Astrocyte (in vitro differentiated cells and primary cell): ENCODE results near the gene NAA10. TPM values are rescaled to one million over a fixed set of nuclear protein-coding genes. Genes with fewer than 3 reads are reported as not detected.

ENCODE experiments used
- DNase-seq: peaks from one replicate; pipeline ENCODE4 v3.0.0-alpha.2; 2010; ENCODE audit warnings: low read depth
- FAIRE-seq: peaks from 2 replicates; lab custom pipeline; 2011; peaks lifted over from hg19 to GRCh38; lab: Jason Lieb, UNC
- H2AFZ ChIP-seq: 2 replicates; pipeline ENCODE4 v1.6.0; 2012; ENCODE audit warnings: low read depth, low read length, inconsistent platforms
- H3K27ac ChIP-seq: 2 replicates; pipeline ENCODE4 v1.5.1; 2011; ENCODE audit warnings: low read depth, low read length, inconsistent platforms
- H3K27me3 ChIP-seq: 2 replicates; pipeline ENCODE4 v1.6.0; 2011; ENCODE audit warnings: low read length, inconsistent platforms; ENCODE audit not compliant: insufficient read depth
- H3K36me3 ChIP-seq: 2 replicates; pipeline ENCODE4 v1.5.1; 2011; ENCODE audit warnings: low read length, inconsistent platforms; ENCODE audit not compliant: insufficient read depth
- H3K4me1 ChIP-seq: 2 replicates; pipeline ENCODE4 v1.5.1; 2011; ENCODE audit warnings: low read length, inconsistent platforms; ENCODE audit not compliant: insufficient read depth
- H3K4me2 ChIP-seq: 2 replicates; pipeline ENCODE4 v1.6.0; 2012; ENCODE audit warnings: low read length, inconsistent platforms
- H3K4me3 ChIP-seq: 2 replicates; pipeline ENCODE4 v1.5.1; 2011; ENCODE audit warnings: low read depth, mild to moderate bottlenecking, low read length, inconsistent platforms; ENCODE audit not compliant: insufficient read depth
- H3K79me2 ChIP-seq: 2 replicates; pipeline ENCODE4 v1.6.0; 2012; ENCODE audit warnings: mild to moderate bottlenecking, low read length, inconsistent platforms; ENCODE audit not compliant: insufficient read depth
- H3K9ac ChIP-seq: 2 replicates; pipeline ENCODE4 v1.6.0; 2012; ENCODE audit warnings: mild to moderate bottlenecking, low read length, inconsistent platforms
- H3K9me3 ChIP-seq: 2 replicates; pipeline ENCODE4 v1.5.1; 2012; ENCODE audit warnings: low read depth, mild to moderate bottlenecking, low read length, inconsistent platforms; ENCODE audit not compliant: insufficient read depth
- H4K20me1 ChIP-seq: 2 replicates; pipeline ENCODE4 v1.6.0; 2012; ENCODE audit warnings: low read length, inconsistent platforms; ENCODE audit not compliant: insufficient read depth
- H3K27ac Mint-ChIP-seq: one replicate; pipeline ENCODE4 v1.8.0; 2021; ENCODE audit warnings: mild to moderate bottlenecking, mixed read lengths; ENCODE audit not compliant: unreplicated experiment
- H3K27me3 Mint-ChIP-seq: one replicate; pipeline ENCODE4 v1.8.0; 2021; ENCODE audit warnings: low read depth, mixed read lengths; ENCODE audit not compliant: unreplicated experiment
- H3K36me3 Mint-ChIP-seq: one replicate; pipeline ENCODE4 v1.8.0; 2021; ENCODE audit warnings: low read depth, mixed read lengths; ENCODE audit not compliant: unreplicated experiment
- H3K4me1 Mint-ChIP-seq: one replicate; pipeline ENCODE4 v1.8.0; 2021; ENCODE audit warnings: low read depth, mixed read lengths; ENCODE audit not compliant: unreplicated experiment
- H3K4me3 Mint-ChIP-seq: one replicate; pipeline ENCODE4 v1.8.0; 2021; ENCODE audit warnings: mild to moderate bottlenecking, moderate library complexity, mixed read lengths; ENCODE audit not compliant: unreplicated experiment
- H3K9me3 Mint-ChIP-seq: one replicate; pipeline ENCODE4 v1.8.0; 2021; ENCODE audit warnings: mild to moderate bottlenecking, mixed read lengths; ENCODE audit not compliant: unreplicated experiment
- CTCF ChIP-seq: IDR thresholded peaks from 2 replicates; pipeline ENCODE4 v1.5.1; 2011; ENCODE audit warnings: low read depth, mild to moderate bottlenecking, inconsistent platforms, low read length, moderate library complexity; ENCODE audit not compliant: insufficient read depth
- EZH2 ChIP-seq: IDR thresholded peaks from 2 replicates; pipeline ENCODE4 v1.6.1; 2012; ENCODE audit warnings: mild to moderate bottlenecking, low read length, inconsistent platforms; ENCODE audit not compliant: insufficient read depth
- total RNA-seq: library from RNA; stranded (reverse); gene quantifications from 2 replicates; pipeline ENCODE4 v1.2.1, GENCODE V29; 2021

Gene NAA10
- total RNA-seq, 1 donor from 2014 or later = 144 TPM

GRCh38 chrX:153909980-153910360 lies 24.9 kb downstream of the NAA10 start:
- no peak overlapping the region for H3K27ac Mint-ChIP-seq
- Histone ChIP-seq H3K27ac (no peak overlapping the region), H3K9ac (no peak overlapping the region), H3K4me2 (no peak overlapping the region), H2AFZ (no peak overlapping the region), H3K4me1 (no peaks in the 10 kb centered on the region), H3K9me3 (no peaks in the 10 kb centered on the region), H4K20me1 (no peaks in the 10 kb centered on the region), H3K4me3 (no peak overlapping the region), H3K36me3 (no peaks in the 10 kb centered on the region), H3K79me2 (no peaks in the 10 kb centered on the region), H3K27me3 (no peaks in the 10 kb centered on the region)
- FAIRE-seq (no peak), DNase-seq (no peak)
- TF ChIP-seq EZH2 (no peak), CTCF (no peak)
- H3K9me3 Mint-ChIP-seq = no peaks in the 10 kb centered on the region
- no peaks in the 10 kb centered on the region for H3K4me1 Mint-ChIP-seq
- H3K4me3 Mint-ChIP-seq = no peak overlapping the region
- H3K27me3 Mint-ChIP-seq = no peaks in the 10 kb centered on the region
- H3K36me3 Mint-ChIP-seq = no peaks in the 10 kb centered on the region

GRCh38 chrX:153909024-153909979 lies 25.5 kb downstream of the NAA10 start:
- H3K36me3 ChIP-seq = no peaks in the 10 kb centered on the region
- Mint-ChIP-seq H3K4me1 (no peaks in the 10 kb centered on the region), H3K36me3 (no peaks in the 10 kb centered on the region), H3K27ac (no peak overlapping the region), H3K4me3 (no peak overlapping the region), H3K9me3 (no peaks in the 10 kb centered on the region), H3K27me3 (no peaks in the 10 kb centered on the region)
- H3K27ac ChIP-seq = no peak overlapping the region
- H3K27me3 ChIP-seq = no peaks in the 10 kb centered on the region
- H3K4me1 ChIP-seq = no peaks in the 10 kb centered on the region
- H3K4me3 ChIP-seq = no peak overlapping the region
- H3K9me3 ChIP-seq = no peaks in the 10 kb centered on the region
- FAIRE-seq (no peak), DNase-seq (no peak)
- TF ChIP-seq EZH2 (no peak), CTCF (no peak)
- no peak overlapping the region for H3K9ac ChIP-seq
- no peak overlapping the region for H3K4me2 ChIP-seq
- H4K20me1 ChIP-seq = no peaks in the 10 kb centered on the region
- no peak overlapping the region for H2AFZ ChIP-seq
- H3K79me2 ChIP-seq = no peaks in the 10 kb centered on the region
